GM19035 (cell line): ENCODE measurements around the gene MBD5.

Source experiments
- ATAC-seq: cut with Tn5 transposase; IDR thresholded peaks from one replicate; pipeline ENCODE4 v1.9.1; 2021; ENCODE audit not compliant: unreplicated experiment

The MBD5 gene

DNA sequence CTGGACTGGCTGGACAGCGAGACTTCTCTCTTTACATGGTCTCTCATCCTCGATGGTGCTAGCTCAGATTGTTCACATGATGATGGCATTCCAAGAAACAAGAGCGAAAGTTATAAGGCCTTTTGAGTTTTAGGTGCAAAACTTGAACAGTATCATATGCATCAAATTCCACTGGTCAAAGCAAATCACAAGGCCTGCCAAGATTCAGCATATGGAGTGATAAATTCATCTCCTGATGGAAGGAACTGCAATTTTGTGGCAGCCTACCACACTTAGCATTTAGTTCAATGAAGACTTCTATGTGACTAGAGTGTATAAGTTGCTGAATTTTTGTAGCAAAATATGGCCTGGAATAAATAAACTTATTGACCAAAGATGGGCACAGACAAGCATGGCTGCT lies 429.6 kb downstream of the MBD5 start:
- no peak for ATAC-seq

- ATAC-seq = no peak
Measured at GRCh38 chr2:148451046-148451445, 430.2 kb downstream of the MBD5 start.

GRCh38 chr2:148455791-148456190 lies 434.9 kb downstream of the MBD5 start:
- no peak for ATAC-seq

GRCh38 chr2:148458171-148458570 lies 437.3 kb downstream of the MBD5 start:
- ATAC-seq = no peak

GRCh38 chr2:148459377-148459778 lies 438.5 kb downstream of the MBD5 start:
- ATAC-seq = no peak

- ATAC-seq = no peak
Measured at GRCh38 chr2:148461876-148462275, 441.0 kb downstream of the MBD5 start.

DNA sequence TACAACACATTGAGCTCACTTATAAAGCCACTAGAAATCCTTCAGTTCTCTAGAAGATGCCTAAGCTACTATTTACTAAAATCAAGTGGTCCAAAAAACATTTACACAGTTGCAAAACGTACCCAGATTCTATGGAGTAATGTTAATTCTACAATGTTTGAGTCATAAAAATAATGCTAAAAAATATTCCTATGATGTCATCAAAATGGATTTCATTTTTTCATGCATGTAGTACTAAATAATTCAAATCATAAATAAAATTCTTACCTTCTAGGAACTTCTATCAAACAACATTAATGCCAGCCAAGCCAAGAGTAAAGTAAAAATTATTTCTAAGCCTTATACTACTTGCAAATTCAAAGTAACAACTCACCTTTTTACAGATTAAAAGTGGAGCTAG lies 454.7 kb downstream of the MBD5 start:
- ATAC-seq = no peak

GRCh38 chr2:148479398-148479797 lies 458.5 kb downstream of the MBD5 start:
- ATAC-seq = no peak

- ATAC-seq = no peak
Measured at GRCh38 chr2:148483665-148484064, 462.8 kb downstream of the MBD5 start.

DNA sequence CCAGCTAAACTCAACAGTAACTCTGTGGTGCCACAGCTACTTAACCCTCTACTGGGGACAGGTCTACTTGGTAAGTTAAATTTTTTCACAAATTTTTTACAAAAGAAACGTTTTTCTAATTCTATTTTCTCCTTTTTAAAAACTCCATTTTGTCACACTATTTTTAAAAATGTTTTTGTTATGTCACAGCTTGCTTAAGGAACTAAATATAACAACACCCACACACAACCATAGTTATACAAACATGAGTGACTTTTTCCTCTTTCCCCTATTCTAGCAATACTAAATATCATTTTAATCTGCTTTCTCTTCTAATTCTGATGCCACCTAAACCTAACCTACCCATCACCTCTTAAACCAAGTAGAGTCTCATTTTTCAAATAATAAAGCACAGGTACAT lies 463.2 kb downstream of the MBD5 start:
- no peak for ATAC-seq

GRCh38 chr2:148486655-148487054 lies 465.8 kb downstream of the MBD5 start:
- no peak for ATAC-seq

DNA sequence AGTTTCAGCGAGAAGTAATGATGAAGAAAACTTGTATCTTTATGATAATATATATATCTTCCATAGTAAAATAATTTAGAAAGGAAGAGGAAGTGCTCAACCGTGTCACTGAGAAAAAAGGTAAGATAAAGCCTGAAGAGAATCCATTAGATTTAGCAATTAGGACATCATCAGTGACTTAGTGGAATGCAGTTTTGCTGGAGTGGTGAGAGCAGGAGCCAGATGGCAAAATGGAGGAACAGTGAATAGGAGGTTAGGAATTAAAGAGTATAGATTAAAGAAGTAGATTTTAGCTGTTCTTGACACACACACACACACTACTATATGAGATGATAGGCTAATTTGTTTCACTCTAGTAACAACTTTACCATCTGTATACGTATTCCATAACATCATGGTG lies 466.5 kb downstream of the MBD5 start:
- no peak for ATAC-seq

- ATAC-seq = no peak
Measured at GRCh38 chr2:148490840-148491439, 470.0 kb downstream of the MBD5 start.

DNA sequence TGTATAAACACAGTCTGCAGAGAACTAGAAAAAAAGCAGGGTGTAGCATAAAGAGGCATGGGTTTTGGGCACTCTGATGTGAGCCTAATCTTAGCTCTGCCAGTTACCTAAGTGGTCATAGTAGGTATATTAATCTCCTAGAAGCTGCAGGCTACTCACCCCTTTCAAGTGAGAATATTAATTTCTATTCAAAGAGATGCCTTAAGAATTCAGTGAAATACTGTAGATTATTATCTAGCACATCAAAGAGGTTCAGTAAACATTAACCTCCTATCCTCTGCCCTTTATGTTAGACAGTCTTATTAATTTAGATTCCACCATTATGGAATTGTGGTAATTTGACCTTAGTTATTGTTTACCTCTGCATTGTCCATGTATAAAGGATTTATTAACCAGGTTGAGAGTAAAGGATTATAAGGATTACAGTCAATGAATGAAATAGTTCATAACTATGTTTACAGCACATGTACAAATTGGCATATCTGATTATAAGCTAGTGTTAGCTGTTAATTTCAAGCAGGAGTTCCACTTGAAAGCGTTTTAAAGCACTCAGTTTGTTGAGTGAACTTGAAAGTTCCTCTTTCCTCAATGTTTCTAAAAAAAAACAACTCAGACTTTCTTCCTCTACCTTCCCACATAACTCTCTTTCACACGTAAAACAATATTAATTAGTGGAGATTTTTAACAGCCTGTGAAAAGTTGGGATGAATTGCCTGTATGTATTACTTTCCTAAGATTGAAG lies 473.1 kb downstream of the MBD5 start:
- no peak for ATAC-seq

DNA sequence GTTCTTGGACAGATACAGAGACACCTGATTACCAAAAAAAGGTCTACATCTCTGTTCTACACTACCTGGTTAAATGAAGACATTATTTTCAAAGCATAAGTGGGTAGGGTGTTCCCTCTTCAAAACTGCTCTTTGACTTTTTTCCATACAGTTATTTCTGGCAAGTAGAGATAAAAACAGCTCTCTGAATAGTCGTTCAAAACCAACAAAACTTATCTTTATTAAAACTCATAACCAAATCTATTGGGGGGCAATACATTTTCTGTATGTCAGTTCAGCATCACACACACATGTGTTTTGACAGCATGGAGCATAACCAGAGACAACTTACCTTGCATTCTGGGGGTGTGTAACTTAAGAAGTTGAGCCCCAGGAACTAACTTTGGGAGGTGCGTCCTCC lies 474.7 kb downstream of the MBD5 start:
- no peak for ATAC-seq

DNA sequence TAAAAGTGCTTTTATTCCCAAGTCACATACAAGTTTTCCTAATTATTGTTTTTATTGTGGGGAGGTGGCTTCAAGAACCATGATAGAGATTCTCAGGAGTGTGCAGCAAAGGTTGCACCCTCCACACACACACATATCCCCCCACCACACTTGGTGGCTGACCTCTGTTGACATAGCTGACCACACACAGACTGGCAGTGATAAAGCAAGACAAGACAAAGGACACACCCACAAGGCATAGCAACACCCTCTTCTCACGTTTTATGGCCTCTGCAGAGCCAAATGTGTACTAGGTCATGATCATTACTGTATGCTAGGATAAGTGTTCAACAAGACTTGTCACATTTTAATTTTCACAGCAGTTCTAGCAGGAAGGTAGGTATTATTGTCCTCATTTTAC lies 480.7 kb downstream of the MBD5 start:
- no peak for ATAC-seq

DNA sequence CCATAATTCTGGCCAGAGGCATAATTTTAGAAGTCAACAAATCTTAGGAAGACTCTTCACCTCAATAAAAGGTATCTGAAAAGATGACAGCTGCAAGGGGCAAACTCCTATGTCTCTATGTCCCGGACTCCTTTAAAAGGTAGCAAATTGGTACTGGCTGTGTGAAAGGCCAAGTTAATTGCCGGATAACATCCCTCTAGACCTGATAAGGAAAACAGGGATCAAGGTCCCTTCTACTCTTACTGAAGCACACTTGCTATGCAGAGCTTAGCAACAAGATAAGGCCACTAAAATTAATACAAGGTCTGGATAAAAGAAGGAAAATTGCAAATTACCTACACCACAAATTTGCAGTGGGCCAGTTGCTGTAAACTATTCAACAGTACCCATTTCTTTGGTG lies 482.6 kb downstream of the MBD5 start:
- no peak for ATAC-seq

DNA sequence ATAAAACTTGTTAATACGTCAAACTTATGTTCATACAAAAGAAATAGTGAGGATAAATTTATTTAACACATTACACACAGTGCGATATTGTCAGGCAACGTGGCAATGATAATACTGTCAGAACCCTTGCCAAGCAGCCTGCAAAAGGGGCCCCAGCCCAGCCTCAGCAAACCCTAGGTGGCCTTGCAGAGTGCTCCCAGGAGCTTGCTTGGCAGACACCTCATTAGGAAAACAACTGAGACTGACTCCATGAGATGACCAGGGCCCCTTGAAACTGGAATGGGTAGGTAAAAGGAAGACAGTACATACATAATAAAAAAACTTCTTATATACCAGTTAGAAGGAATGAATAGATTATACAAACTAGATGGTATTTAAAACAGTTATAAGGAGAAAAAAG lies 487.1 kb downstream of the MBD5 start:
- ATAC-seq = no peak

- ATAC-seq = no peak
Measured at GRCh38 chr2:148508878-148509287, 488.0 kb downstream of the MBD5 start.

DNA sequence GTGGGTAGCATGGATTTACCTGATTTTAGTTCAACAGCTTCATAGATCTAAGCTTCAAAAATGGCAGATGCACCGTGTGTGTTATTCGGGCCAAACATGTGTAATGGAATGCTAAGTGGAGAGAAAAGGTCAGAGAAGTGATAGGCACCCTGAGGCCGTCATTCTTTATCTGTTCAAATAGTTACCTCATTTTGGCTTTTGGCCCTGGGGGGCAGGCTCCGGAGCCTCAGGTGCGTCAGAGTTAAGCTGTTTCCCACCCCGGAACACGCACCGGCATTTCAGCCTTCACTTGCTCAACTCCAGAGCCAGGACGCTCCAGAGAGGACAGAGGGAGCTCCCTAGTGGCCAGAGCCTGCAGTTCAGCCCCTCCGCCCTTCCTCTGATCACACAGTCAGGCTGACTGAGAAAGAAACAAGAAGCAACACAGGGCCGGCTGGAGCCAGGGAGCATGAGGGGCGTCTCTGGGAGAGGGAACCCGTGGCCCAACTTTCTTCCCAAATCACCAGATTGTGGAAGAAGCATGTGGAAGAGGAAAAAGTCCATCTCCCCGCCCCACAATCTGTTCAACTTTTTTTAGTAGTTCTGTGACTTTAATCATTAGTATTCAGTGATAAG lies 488.5 kb downstream of the MBD5 start:
- peak; percentile 100 for ATAC-seq

DNA sequence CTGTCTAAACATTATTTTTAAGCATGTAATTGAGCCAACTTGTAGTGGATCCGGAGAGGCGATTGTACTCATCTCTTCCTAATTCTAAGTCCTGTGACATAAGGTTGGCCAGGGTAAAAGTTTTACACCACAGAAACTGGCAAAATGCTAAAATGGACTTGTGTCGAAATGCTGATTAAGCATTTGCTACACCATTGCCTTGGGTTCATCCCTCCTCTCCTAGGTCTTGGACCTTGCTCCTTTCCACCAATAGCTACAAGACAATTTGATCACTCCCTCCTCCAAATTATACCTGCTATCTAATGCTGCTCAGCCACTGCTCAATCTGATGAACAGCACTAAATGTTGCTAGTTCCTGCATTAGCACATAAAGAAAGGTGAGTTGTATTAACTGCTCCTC lies 491.0 kb downstream of the MBD5 start:
- no peak for ATAC-seq

GRCh38 chr2:148512501-148512900 lies 491.6 kb downstream of the MBD5 start:
- ATAC-seq = no peak
